SK-N-SH treated with all-trans-retinoic acid at 6 μM for 48 hours (cell line): ENCODE results near the gene GLRX.

Experiments used
- ATAC-seq: fragments of 200-7000 bp; cut with Tn5 transposase; 3 replicates; pipeline ENCODE4 v1.9.1; 2020; ENCODE audit warnings: mild to moderate bottlenecking, moderate library complexity
- ARNTL ChIP-seq: fragments of 450-650 bp; formaldehyde crosslinking; IDR thresholded peaks from 2 replicates; pipeline ENCODE4 v1.5.0; 2020; ENCODE audit warnings: low read depth, mild to moderate bottlenecking, moderate library complexity, borderline replicate concordance
- BACH2 ChIP-seq: fragments of 250-450 bp; sonication (Bioruptor Pico); IDR thresholded peaks from 2 replicates; pipeline ENCODE4 v1.9.0; 2021; ENCODE audit warnings: mild to moderate bottlenecking, borderline replicate concordance
- CREB5 ChIP-seq: fragments of 250-450 bp; sonication (Bioruptor Pico); IDR thresholded peaks from 2 replicates; pipeline ENCODE4 v1.5.1; 2020; ENCODE audit warnings: low read depth, mild to moderate bottlenecking, moderate library complexity
- CSDC2 ChIP-seq: fragments of 250-450 bp; sonication (Bioruptor Pico); IDR thresholded peaks from 2 replicates; pipeline ENCODE4 v1.5.0; 2020; ENCODE audit warnings: mild to moderate bottlenecking, moderate library complexity
- CSRNP3 ChIP-seq: fragments of 250-450 bp; sonication (Bioruptor Pico); IDR thresholded peaks from 2 replicates; pipeline ENCODE4 v1.5.1; 2021; ENCODE audit warnings: mild to moderate bottlenecking, moderate library complexity
- ESRRG ChIP-seq: fragments of 250-450 bp; sonication (Bioruptor Pico); IDR thresholded peaks from 2 replicates; pipeline ENCODE4 v1.6.1; 2021; ENCODE audit warnings: mild to moderate bottlenecking
- GLIS3 ChIP-seq: fragments of 250-450 bp; sonication (Bioruptor Pico); IDR thresholded peaks from 2 replicates; pipeline ENCODE4 v1.5.0; 2020; ENCODE audit warnings: mild to moderate bottlenecking, moderate library complexity
- ISL1 ChIP-seq: fragments of 250-450 bp; sonication (Bioruptor Pico); IDR thresholded peaks from 2 replicates; pipeline ENCODE4 v2.1.2; 2022; ENCODE audit warnings: mild to moderate bottlenecking, moderate library complexity
- OSR1 ChIP-seq: fragments of 250-450 bp; sonication (Bioruptor Pico); IDR thresholded peaks from 2 replicates; pipeline ENCODE4 v1.8.0; 2022; ENCODE audit warnings: moderate library complexity, mild to moderate bottlenecking, inconsistent platforms
- POU6F1 ChIP-seq: fragments of 250-450 bp; sonication (Bioruptor Pico); IDR thresholded peaks from 2 replicates; pipeline ENCODE4 v1.8.0; 2021; ENCODE audit warnings: low read depth, mild to moderate bottlenecking, moderate library complexity, borderline replicate concordance
- RARB ChIP-seq: fragments of 250-450 bp; sonication (Bioruptor Pico); IDR thresholded peaks from 2 replicates; pipeline ENCODE4 v1.8.0; 2021; ENCODE audit warnings: mild to moderate bottlenecking, moderate library complexity
- SNAI2 ChIP-seq: fragments of 250-450 bp; sonication (Bioruptor Pico); IDR thresholded peaks from 2 replicates; pipeline ENCODE4 v1.5.0; 2020; ENCODE audit warnings: mild to moderate bottlenecking, moderate library complexity
- TCF4 ChIP-seq: fragments of 250-450 bp; sonication (Bioruptor Pico); IDR thresholded peaks from 2 replicates; pipeline ENCODE4 v1.8.0; 2021; ENCODE audit warnings: mild to moderate bottlenecking, moderate library complexity, borderline replicate concordance
- TOX ChIP-seq: fragments of 250-450 bp; sonication (Bioruptor Pico); IDR thresholded peaks from 2 replicates; pipeline ENCODE4 v1.8.0; 2021; ENCODE audit warnings: mild to moderate bottlenecking, moderate library complexity, borderline replicate concordance
- TSHZ2 ChIP-seq: fragments of 250-450 bp; sonication (Bioruptor Pico); IDR thresholded peaks from 2 replicates; pipeline ENCODE4 v1.5.0; 2020; ENCODE audit warnings: mild to moderate bottlenecking, moderate library complexity
- ZC3H10 ChIP-seq: fragments of 250-450 bp; sonication (Bioruptor Pico); IDR thresholded peaks from 2 replicates; pipeline ENCODE4 v1.5.1; 2021; ENCODE audit warnings: mild to moderate bottlenecking, moderate library complexity
- ZFP3 ChIP-seq: fragments of 250-450 bp; sonication (Bioruptor Pico); IDR thresholded peaks from 2 replicates; pipeline ENCODE4 v1.5.0; 2020; ENCODE audit warnings: mild to moderate bottlenecking, moderate library complexity
- ZFP30 ChIP-seq: fragments of 450-650 bp; formaldehyde crosslinking; IDR thresholded peaks from 2 replicates; pipeline ENCODE4 v1.5.0; 2022; ENCODE audit warnings: mild to moderate bottlenecking, moderate library complexity
- ZNF70 ChIP-seq: fragments of 450-650 bp; formaldehyde crosslinking; IDR thresholded peaks from 2 replicates; pipeline ENCODE4 v1.5.0; 2020; ENCODE audit warnings: mild to moderate bottlenecking, moderate library complexity
- ZNF8 ChIP-seq: fragments of 450-650 bp; formaldehyde crosslinking; IDR thresholded peaks from 2 replicates; pipeline ENCODE4 v1.5.0; 2020; ENCODE audit warnings: mild to moderate bottlenecking, moderate library complexity
- TF ChIP-seq, protein P1 (sequence below): fragments of 250-450 bp; sonication (Bioruptor Pico); IDR thresholded peaks from 2 replicates; pipeline ENCODE4 v1.8.0; 2020; ENCODE audit warnings: mild to moderate bottlenecking, moderate library complexity, borderline replicate concordance

The GLRX gene

GRCh38 chr5:95806687-95807086, 15.8 kb downstream of the GLRX start:
- no peak for ATAC-seq
- TF ChIP-seq CSDC2 (CRISPR knock-in tag), result no peak
- TF ChIP-seq TSHZ2 (CRISPR knock-in tag), result no peak
- TF ChIP-seq ZNF70, result no peak
- TF ChIP-seq OSR1 (CRISPR knock-in tag), result no peak
- TF ChIP-seq ZC3H10 (CRISPR knock-in tag), result no peak
- no peak for TF ChIP-seq TOX (CRISPR knock-in tag)
- TF ChIP-seq SNAI2 (CRISPR knock-in tag), result no peak
- no peak for TF ChIP-seq ESRRG (CRISPR knock-in tag)
- no peak for TF ChIP-seq GLIS3 (CRISPR knock-in tag)
- TF ChIP-seq, protein P1, sequence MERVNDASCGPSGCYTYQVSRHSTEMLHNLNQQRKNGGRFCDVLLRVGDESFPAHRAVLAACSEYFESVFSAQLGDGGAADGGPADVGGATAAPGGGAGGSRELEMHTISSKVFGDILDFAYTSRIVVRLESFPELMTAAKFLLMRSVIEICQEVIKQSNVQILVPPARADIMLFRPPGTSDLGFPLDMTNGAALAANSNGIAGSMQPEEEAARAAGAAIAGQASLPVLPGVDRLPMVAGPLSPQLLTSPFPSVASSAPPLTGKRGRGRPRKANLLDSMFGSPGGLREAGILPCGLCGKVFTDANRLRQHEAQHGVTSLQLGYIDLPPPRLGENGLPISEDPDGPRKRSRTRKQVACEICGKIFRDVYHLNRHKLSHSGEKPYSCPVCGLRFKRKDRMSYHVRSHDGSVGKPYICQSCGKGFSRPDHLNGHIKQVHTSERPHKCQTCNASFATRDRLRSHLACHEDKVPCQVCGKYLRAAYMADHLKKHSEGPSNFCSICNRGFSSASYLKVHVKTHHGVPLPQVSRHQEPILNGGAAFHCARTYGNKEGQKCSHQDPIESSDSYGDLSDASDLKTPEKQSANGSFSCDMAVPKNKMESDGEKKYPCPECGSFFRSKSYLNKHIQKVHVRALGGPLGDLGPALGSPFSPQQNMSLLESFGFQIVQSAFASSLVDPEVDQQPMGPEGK (CRISPR knock-in tag), result no peak
- TF ChIP-seq CSRNP3 (CRISPR knock-in tag), result no peak
- TF ChIP-seq ZNF8, result no peak
- TF ChIP-seq, all 23 proteins: peak for 0

- TF ChIP-seq ZFP30 (no peak), CREB5 (no peak), GLIS3 (CRISPR knock-in tag) (no peak), POU6F1 (no peak), TOX (CRISPR knock-in tag) (no peak), OSR1 (CRISPR knock-in tag) (no peak), CSRNP3 (CRISPR knock-in tag) (no peak), TCF4 (CRISPR knock-in tag) (no peak), ZFP3 (CRISPR knock-in tag) (no peak), ISL1 (CRISPR knock-in tag) (no peak), CSDC2 (CRISPR knock-in tag) (no peak), ZNF8 (no peak), ZC3H10 (CRISPR knock-in tag) (no peak), ARNTL (CRISPR knock-in tag) (no peak), RARB (CRISPR knock-in tag) (no peak), BACH2 (CRISPR knock-in tag) (no peak)
- TF ChIP-seq, protein P1 (CRISPR knock-in tag), result no peak
- ATAC-seq, result no peak
Measured at GRCh38 chr5:95804736-95805539, 17.6 kb downstream of the GLRX start.
